IPS DF 6.9 (cell line): Measurements from ENCODE around the gene HNF1A.
"Not testable (repeated sequence)": the region's sequence is repeated elsewhere in the genome, so short reads cannot be mapped to it uniquely, and the experiment has no call there.

Source experiments
- DNase-seq: peaks from one replicate; pipeline ENCODE4 v3.0.0-alpha.2; 2013; ENCODE audit warnings: low read depth, low spot score
- H3K27ac ChIP-seq: one replicate; pipeline ENCODE4 v1.5.1; 2013; ENCODE audit warnings: low read length, control low read depth
- H3K27me3 ChIP-seq: 2 replicates; pipeline ENCODE4 v1.6.1; 2013; ENCODE audit warnings: mild to moderate bottlenecking, low read length; ENCODE audit not compliant: control insufficient read depth, insufficient read depth
- H3K36me3 ChIP-seq: 2 replicates; pipeline ENCODE4 v1.6.1; 2013; ENCODE audit warnings: low read length; ENCODE audit not compliant: control insufficient read depth, insufficient read depth
- H3K4me1 ChIP-seq: 2 replicates; pipeline ENCODE4 v1.6.1; 2013; ENCODE audit warnings: low read length; ENCODE audit not compliant: control insufficient read depth, insufficient read depth
- H3K4me3 ChIP-seq: 2 replicates; pipeline ENCODE4 v1.5.1; 2013; ENCODE audit warnings: mild to moderate bottlenecking, low read length
- H3K9me3 ChIP-seq: 2 replicates; pipeline ENCODE4 v1.6.1; 2013; ENCODE audit warnings: low read length, inconsistent platforms; ENCODE audit not compliant: control insufficient read depth, insufficient read depth
- WGBS: extraction: QIAGEN DNeasy Blood & Tissue Kit; methylation state at CpG from one replicate; pipeline ENCODE4 v1.1.7; 2013; ENCODE audit warnings: mixed read lengths, missing lambda C conversion rate; ENCODE audit not compliant: insufficient read length, insufficient coverage; 5-methylcytosine and 5-hydroxymethylcytosine counted together

Gene HNF1A

GRCh38 chr12:121025442-121026226 lies 47.3 kb downstream of the HNF1A start:
- Histone ChIP-seq H3K4me3 (no peak overlapping the region), H3K36me3 (no peaks in the 10 kb centered on the region), H3K4me1 (no peaks in the 10 kb centered on the region), H3K27me3 (no peaks in the 10 kb centered on the region), H3K9me3 (no peaks in the 10 kb centered on the region), H3K27ac (no peak overlapping the region)
- WGBS, result no CpG with 5 or more reads among the region's 11 CpGs
- DNase-seq, result no peak

- Histone ChIP-seq H3K27me3 (no peaks in the 10 kb centered on the region), H3K27ac (no peak overlapping the region), H3K4me1 (0 out of 2 replicates have a peak, but pooled peaks cover 2% of the 10 kb centered on the region), H3K9me3 (no peaks in the 10 kb centered on the region), H3K36me3 (no peaks in the 10 kb centered on the region), H3K4me3 (no peak overlapping the region)
- WGBS, result no CpG with 5 or more reads among the region's 10 CpGs
- no peak for DNase-seq
Measured at GRCh38 chr12:121026274-121027045, 48.1 kb downstream of the HNF1A start.

- DNase-seq, result no peak
- Histone ChIP-seq H3K4me3 (no peak overlapping the region), H3K9me3 (no peaks in the 10 kb centered on the region; the same call in 1 of the 2 replicates), H3K27ac (no peak overlapping the region), H3K36me3 (no peaks in the 10 kb centered on the region), H3K27me3 (no peaks in the 10 kb centered on the region), H3K4me1 (0 out of 2 replicates have a peak, but pooled peaks cover 2% of the 10 kb centered on the region)
- no CpG with 5 or more reads among the region's 10 CpGs for WGBS
Measured at GRCh38 chr12:121030576-121031212, 52.4 kb downstream of the HNF1A start.

- DNase-seq, result no peak
- Histone ChIP-seq H3K4me3 (no peak overlapping the region), H3K4me1 (0 out of 2 replicates have a peak, but pooled peaks cover 2% of the 10 kb centered on the region), H3K27me3 (no peaks in the 10 kb centered on the region), H3K36me3 (no peaks in the 10 kb centered on the region), H3K27ac (no peak overlapping the region), H3K9me3 (no peaks in the 10 kb centered on the region; the same call in 1 of the 2 replicates)
- WGBS, result no CpG with 5 or more reads among the region's 10 CpGs
Measured at GRCh38 chr12:121033625-121034349, 55.4 kb downstream of the HNF1A start.

GRCh38 chr12:121034616-121035305 lies 56.4 kb downstream of the HNF1A start:
- no peak for DNase-seq
- H3K27ac ChIP-seq, result no peak overlapping the region
- H3K9me3 ChIP-seq, result no peaks in the 10 kb centered on the region; the same call in 1 of the 2 replicates
- no CpG with 5 or more reads among the region's 9 CpGs for WGBS
- H3K4me1 ChIP-seq, result 0 out of 2 replicates have a peak, but pooled peaks cover 2% of the 10 kb centered on the region
- H3K27me3 ChIP-seq, result no peaks in the 10 kb centered on the region
- no peaks in the 10 kb centered on the region for H3K36me3 ChIP-seq
- H3K4me3 ChIP-seq, result no peak overlapping the region

GRCh38 chr12:121036810-121037326 lies 58.5 kb downstream of the HNF1A start:
- no CpG with 5 or more reads among the region's 6 CpGs for WGBS
- no peak overlapping the region for H3K27ac ChIP-seq
- no peaks in the 10 kb centered on the region for H3K4me1 ChIP-seq
- no peak overlapping the region for H3K4me3 ChIP-seq
- no peaks in the 10 kb centered on the region for H3K27me3 ChIP-seq
- no peaks in the 10 kb centered on the region for H3K36me3 ChIP-seq
- DNase-seq, result no peak
- no peaks in the 10 kb centered on the region; the same call in 1 of the 2 replicates for H3K9me3 ChIP-seq

- H3K9me3 ChIP-seq, result no peaks in the 10 kb centered on the region; the same call in 1 of the 2 replicates
- H3K36me3 ChIP-seq, result no peaks in the 10 kb centered on the region
- no peak for DNase-seq
- H3K27ac ChIP-seq, result no peak within 1 kb of the TSS
- no peak within 1 kb of the TSS for H3K4me3 ChIP-seq
- no CpG with 5 or more reads among the region's 13 CpGs for whole genome bisulfite sequencing
- no peaks in the 10 kb centered on the region for H3K27me3 ChIP-seq
- H3K4me1 ChIP-seq, result no peaks in the 10 kb centered on the region
Measured at GRCh38 chr12:121038861-121039668, 60.7 kb downstream of the HNF1A start, which contains the start of gene OASL. Gene OASL (minus strand): TSS chr12:121039246. CDS start chr12:121038971, 275 bp downstream.

GRCh38 chr12:121043067-121043466 lies 64.7 kb downstream of the HNF1A start:
- no peak overlapping the region for H3K27ac ChIP-seq
- H3K4me3 ChIP-seq, result no peak overlapping the region
- no peaks in the 10 kb centered on the region for H3K9me3 ChIP-seq
- H3K4me1 ChIP-seq, result no peaks in the 10 kb centered on the region
- no peak for DNase-seq
- no peaks in the 10 kb centered on the region for H3K27me3 ChIP-seq
- no peaks in the 10 kb centered on the region for H3K36me3 ChIP-seq
- WGBS, result no CpG with 5 or more reads among the region's 4 CpGs

GRCh38 chr12:121047400-121047799 lies 69.1 kb downstream of the HNF1A start:
- no CpG with 5 or more reads among the region's 12 CpGs for WGBS
- not testable (repeated sequence) for H3K27ac ChIP-seq, H3K27me3 ChIP-seq, H3K4me1 ChIP-seq, H3K4me3 ChIP-seq, DNase-seq, H3K9me3 ChIP-seq, H3K36me3 ChIP-seq
